HepG2 (cell line): ENCODE data around the gene FMNL2. TPM values are rescaled to one million over a fixed set of nuclear protein-coding genes. Genes with fewer than 3 reads are reported as not detected.
A peak's percentile ranks its signal among the peaks of the same experiment; 100 is the strongest.

ENCODE experiments used
- AKNA ChIP-seq: sonication (generic); formaldehyde crosslinking; IDR thresholded peaks from 2 replicates; pipeline ENCODE4 v1.4.0; 2020; ENCODE audit warnings: missing genetic modification reagents, borderline replicate concordance
- CEBPG ChIP-seq: IDR thresholded peaks from 2 replicates; pipeline ENCODE4 v1.6.1; 2016
- CEBPZ ChIP-seq: IDR thresholded peaks from 2 replicates; pipeline ENCODE4 v1.6.1; 2012; ENCODE audit warnings: low read length, improper control_type of control experiment
- FOSL2 ChIP-seq: sonication (generic); formaldehyde crosslinking; IDR thresholded peaks from 2 replicates; pipeline ENCODE4 v1.4.0; 2020; ENCODE audit warnings: missing genetic modification reagents
- GRHL1 ChIP-seq: sonication (generic); formaldehyde crosslinking; conservative IDR thresholded peaks from 2 replicates; pipeline ENCODE4 v1.8.0; 2022; ENCODE audit warnings: missing genetic modification reagents
- KAT8 ChIP-seq: IDR thresholded peaks from 2 replicates; pipeline ENCODE4 v1.6.1; 2016; ENCODE audit warnings: missing genetic modification reagents, missing compliant biosample characterization
- KLF13 ChIP-seq: sonication (generic); formaldehyde crosslinking; IDR thresholded peaks from 2 replicates; pipeline ENCODE4 v1.4.0; 2020; ENCODE audit warnings: mild to moderate bottlenecking, missing genetic modification reagents
- SP4 ChIP-seq: sonication (generic); formaldehyde crosslinking; IDR thresholded peaks from 2 replicates; pipeline ENCODE4 v1.8.1; 2023; ENCODE audit warnings: mild to moderate bottlenecking, missing genetic modification reagents
- SRSF1 ChIP-seq: fragments of 200-400 bp; formaldehyde crosslinking; optimal IDR thresholded peaks from 2 replicates; pipeline ENCODE3; 2017; ENCODE audit warnings: mild to moderate bottlenecking, low read depth, low read length, moderate library complexity
- STAG1 ChIP-seq: sonication (generic); formaldehyde crosslinking; IDR thresholded peaks from 2 replicates; pipeline ENCODE4 v1.4.0; 2020; ENCODE audit warnings: missing genetic modification reagents
- THAP8 ChIP-seq: sonication (generic); formaldehyde crosslinking; IDR thresholded peaks from 2 replicates; pipeline ENCODE4 v1.5.1; 2020; ENCODE audit warnings: missing genetic modification reagents, mild to moderate bottlenecking, borderline replicate concordance
- ZBTB7B ChIP-seq: sonication (generic); formaldehyde crosslinking; IDR thresholded peaks from 2 replicates; pipeline ENCODE4 v1.4.0; 2020; ENCODE audit warnings: missing genetic modification reagents
- ZFP41 ChIP-seq: sonication (generic); formaldehyde crosslinking; IDR thresholded peaks from 2 replicates; pipeline ENCODE4 v1.4.0; 2020; ENCODE audit warnings: mild to moderate bottlenecking, missing genetic modification reagents, borderline replicate concordance
- ZIK1 ChIP-seq: sonication (generic); formaldehyde crosslinking; IDR thresholded peaks from 2 replicates; pipeline ENCODE4 v1.5.0; 2020; ENCODE audit warnings: mild to moderate bottlenecking, low read depth, missing genetic modification reagents, borderline replicate concordance
- ZMYM3 ChIP-seq: sonication (generic); formaldehyde crosslinking; IDR thresholded peaks from 2 replicates; pipeline ENCODE4 v1.5.1; 2020; ENCODE audit warnings: mild to moderate bottlenecking, missing genetic modification reagents
- ZNF337 ChIP-seq: sonication (generic); formaldehyde crosslinking; IDR thresholded peaks from 2 replicates; pipeline ENCODE4 v1.5.1; 2020; ENCODE audit warnings: missing genetic modification reagents, low read depth, mild to moderate bottlenecking, borderline replicate concordance
- ZNF558 ChIP-seq: sonication (generic); formaldehyde crosslinking; IDR thresholded peaks from 2 replicates; pipeline ENCODE4 v1.9.0; 2022; ENCODE audit warnings: mild to moderate bottlenecking, missing genetic modification reagents, borderline replicate concordance
- ZNF577 ChIP-seq: sonication (generic); formaldehyde crosslinking; IDR thresholded peaks from 2 replicates; pipeline ENCODE4 v1.4.0; 2020; ENCODE audit warnings: mild to moderate bottlenecking, low read depth, missing genetic modification reagents, borderline replicate concordance
- ZNF747 ChIP-seq: sonication (generic); formaldehyde crosslinking; IDR thresholded peaks from 2 replicates; pipeline ENCODE4 v1.8.1; 2023; ENCODE audit warnings: missing genetic modification reagents, mild to moderate bottlenecking, borderline replicate concordance
- polyA plus RNA-seq, 8 experiments: library from polyadenylated mRNA; depleted of rRNA in 3 of 8; stranded (reverse) in 7 of 8; unstranded in 1 of 8; fragments of >200 nt; fragmentation: Illumina TruSeq in 4 of 8; extraction: Trizol in 4 of 8; gene quantifications; 2 replicates each; pipeline versions ENCODE4 v1.2.1 to v1.2.3, GENCODE V29; 2011 to 2016; ENCODE audit warnings: low read depth in 4 of 8, missing spikeins in 1 of 8, mixed read lengths in 1 of 8; ENCODE audit not compliant: insufficient read depth in 1 of 8
- total RNA-seq, 5 experiments: library from RNA; depleted of rRNA; stranded (reverse); fragments of >200 nt; fragmentation: Illumina TruSeq; extraction: Trizol; gene quantifications; 2 replicates each; pipeline ENCODE4 v1.2.3, GENCODE V29; 2016; ENCODE audit warnings: low read depth in 1 of 5

Gene FMNL2
- total and polyA plus RNA-seq, 2 of the 13 experiments (the other 11 are each of a cell fraction or from before 2014, with no cell fraction given), result 66.5 to 67.7 TPM

GRCh38 chr2:152335016-152335725, at the start of gene FMNL2 (continued):
- TF ChIP-seq ZIK1 (CRISPR knock-in tag), result no peak
- TF ChIP-seq STAG1, result peak; percentile 54
- peak; percentile 44; the same call in 1 of the 2 replicates for TF ChIP-seq FOSL2 (CRISPR knock-in tag)
- no peak for TF ChIP-seq ZMYM3 (CRISPR knock-in tag)
- no peak for TF ChIP-seq CEBPZ
- no peak for TF ChIP-seq AKNA
- TF ChIP-seq THAP8 (CRISPR knock-in tag), result no peak
- TF ChIP-seq ZNF747, result peak; percentile 83; the same call in 1 of the 2 replicates
- no peak for TF ChIP-seq ZFP41 (CRISPR knock-in tag)
- TF ChIP-seq ZNF577 (CRISPR knock-in tag), result no peak
- TF ChIP-seq KAT8 (CRISPR knock-in tag), result peak; percentile 62
- peak; percentile 80 for TF ChIP-seq SRSF1
- peak; percentile 68; the same call in 1 of the 2 replicates for TF ChIP-seq ZBTB7B
- no peak for TF ChIP-seq GRHL1
- no peak for TF ChIP-seq KLF13 (CRISPR knock-in tag)
- peak; percentile 98 for TF ChIP-seq SP4 (CRISPR knock-in tag)
- no peak; the same call in 1 of the 2 replicates for TF ChIP-seq ZNF558
- no peak; the same call in 1 of the 2 replicates for TF ChIP-seq CEBPG (CRISPR knock-in tag)
- TF ChIP-seq ZNF337 (CRISPR knock-in tag), result no peak; the same call in 1 of the 2 replicates
